Stimulated activated CD8-positive, alpha-beta memory T cell treated with anti-CD3 and anti-CD28 coated beads, Interleukin-15, amount 100 ng/mL, for 24 hours (primary cell): ENCODE results near the gene JAKMIP1.

Experiments
- DNase-seq: peaks from one replicate; pipeline ENCODE4 v3.0.0-alpha.2; 2020; ENCODE audit warnings: low read depth

The JAKMIP1 gene

DNA sequence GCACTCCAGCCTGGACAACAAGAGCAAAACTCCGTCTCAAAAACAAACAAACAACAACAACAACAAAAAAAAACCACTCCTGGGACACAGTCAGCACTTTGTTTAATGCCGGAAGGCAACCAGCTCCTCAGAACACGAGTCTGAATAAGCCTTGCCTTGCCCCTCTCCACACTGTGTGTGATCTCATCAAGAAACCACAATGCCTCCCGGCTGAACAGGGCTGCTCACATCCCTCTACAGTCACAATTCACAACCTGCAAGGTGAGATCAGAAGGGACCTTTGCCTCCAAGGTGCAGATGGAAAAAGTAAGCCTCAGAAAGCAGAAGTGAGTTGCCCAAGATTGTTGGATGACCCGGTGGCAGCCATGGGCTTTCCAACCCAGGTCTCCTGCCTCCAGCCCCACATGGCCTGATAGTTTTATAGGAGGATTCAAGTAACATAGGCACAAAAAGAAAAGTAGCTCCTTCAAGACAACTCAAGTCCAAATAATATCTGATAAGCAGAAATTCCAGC is 80.8 kb downstream of the JAKMIP1 start:
- no peak for DNase-seq

DNA sequence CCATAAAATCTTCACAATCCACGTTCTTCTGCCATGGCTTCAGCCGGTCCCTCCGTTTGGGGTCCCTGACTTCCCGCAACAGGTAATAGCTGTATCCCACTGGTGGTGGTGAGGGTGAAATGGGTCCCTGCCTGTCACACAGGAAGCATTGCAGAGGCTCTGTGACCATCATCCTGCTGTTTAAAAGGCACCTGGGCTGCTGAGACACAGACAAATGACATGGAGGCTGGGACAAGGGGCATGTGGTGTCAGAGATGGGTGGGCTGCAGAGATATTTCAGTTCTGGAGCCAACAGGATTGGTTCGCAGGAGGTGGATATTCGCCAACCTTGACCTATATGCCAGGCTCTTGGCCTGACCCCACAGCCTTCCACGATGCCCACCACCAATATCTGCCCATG is 82.1 kb downstream of the JAKMIP1 start:
- DNase-seq = no peak

DNA sequence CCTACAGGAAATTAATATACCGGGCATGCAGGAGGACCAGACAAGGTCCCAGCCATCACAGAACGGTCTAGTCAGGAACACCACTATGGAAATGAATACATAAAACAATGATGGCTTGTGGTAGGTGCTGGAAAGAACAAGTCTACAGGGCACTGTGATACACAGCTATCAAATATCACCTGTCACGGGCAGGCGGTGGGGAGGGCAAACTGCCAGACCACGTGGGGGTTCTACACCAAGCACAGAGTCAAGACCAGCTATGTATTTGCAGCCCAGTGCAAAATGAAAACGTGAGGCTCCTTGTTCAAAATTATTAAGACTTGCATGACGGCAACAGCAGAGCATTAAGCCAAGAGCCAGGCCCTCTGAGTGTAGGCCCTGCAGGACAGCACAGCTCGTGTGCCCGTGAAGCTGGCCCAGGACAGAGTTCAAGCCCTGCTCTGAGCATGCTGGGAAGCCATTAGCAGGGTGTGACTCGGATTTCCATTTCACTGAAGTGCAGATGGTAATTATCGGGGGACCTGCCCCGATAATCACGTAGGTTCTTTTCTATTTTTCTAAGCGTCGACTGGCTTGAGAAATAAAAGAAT is 83.6 kb downstream of the JAKMIP1 start:
- DNase-seq = no peak

DNA sequence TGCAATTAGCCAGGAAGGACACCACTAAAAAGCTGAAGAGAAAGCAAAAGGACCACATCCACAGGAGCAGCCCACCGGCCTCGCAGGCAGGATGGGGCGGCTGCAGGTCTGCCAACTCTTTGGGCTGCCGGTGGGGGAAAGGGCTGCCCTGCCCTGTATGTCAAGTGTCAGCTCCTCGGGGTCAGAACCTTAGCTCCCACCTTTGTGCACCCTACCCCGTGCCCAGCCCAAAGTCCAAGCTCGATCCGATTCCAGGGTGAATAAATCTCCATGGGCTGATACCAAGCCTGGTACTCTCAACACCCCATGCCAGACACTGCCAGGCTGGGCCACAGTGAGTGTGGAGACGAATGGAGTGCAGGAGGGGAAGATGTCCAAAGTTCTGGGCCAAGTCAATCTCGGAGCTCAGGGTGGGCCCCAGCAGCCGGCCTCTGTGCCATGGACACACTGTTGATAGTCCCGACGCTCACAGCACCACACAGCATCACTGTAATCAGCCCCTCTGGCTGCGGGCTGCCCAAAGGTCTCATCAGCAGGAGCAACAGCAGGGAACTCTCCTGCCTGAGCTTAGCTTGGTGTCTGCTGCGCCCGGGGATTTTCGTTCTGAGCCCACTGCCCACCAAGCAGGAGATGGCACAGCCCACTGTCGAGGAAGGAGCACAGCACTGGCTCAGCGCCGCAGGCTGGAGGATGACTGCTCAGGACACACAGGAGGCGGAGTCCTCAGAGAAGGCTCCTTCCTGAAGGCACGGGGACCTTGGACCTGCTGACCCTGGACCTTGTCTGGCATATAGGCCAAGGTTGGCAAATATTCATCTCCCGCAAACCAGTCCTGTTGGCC is 84.4 kb downstream of the JAKMIP1 start:
- no peak for DNase-seq

DNA sequence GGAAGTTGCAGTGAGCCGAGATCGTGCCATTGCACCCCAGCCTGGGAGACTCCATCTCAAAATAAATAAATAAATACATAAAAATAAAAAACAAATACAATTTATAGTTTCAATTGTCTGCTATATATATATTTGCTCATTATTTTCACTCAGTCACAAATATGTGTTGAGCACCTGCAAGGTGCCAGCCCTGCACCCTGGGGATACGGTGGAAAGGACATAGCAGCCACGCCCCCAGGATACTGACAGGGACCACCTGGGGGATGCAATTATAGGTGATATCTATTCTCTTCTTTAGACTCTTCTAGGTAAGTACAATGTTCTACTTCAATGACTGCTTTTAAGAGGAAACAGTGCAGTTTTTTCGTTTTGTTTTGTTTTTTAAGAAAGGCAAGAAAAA is 85.0 kb downstream of the JAKMIP1 start:
- DNase-seq = no peak

DNA sequence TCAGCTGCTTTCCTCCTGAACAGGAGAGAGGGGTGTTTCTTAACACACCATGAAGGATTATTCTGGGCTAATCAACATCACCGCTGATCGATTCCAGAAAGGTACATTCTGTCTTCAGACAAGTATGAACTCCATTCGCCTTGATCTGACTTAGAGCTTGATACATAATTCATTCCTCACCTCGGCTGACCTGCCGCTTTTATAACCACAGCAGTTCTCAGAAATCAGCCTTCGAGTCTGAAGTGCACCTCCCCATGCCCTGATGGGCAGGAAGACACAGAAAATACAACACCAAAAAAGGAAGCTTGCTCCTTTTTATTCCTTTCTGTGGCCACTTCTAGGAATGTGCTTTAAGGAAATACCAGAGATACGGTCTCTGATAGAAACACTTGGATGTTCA is 85.7 kb downstream of the JAKMIP1 start:
- no peak for DNase-seq

DNA sequence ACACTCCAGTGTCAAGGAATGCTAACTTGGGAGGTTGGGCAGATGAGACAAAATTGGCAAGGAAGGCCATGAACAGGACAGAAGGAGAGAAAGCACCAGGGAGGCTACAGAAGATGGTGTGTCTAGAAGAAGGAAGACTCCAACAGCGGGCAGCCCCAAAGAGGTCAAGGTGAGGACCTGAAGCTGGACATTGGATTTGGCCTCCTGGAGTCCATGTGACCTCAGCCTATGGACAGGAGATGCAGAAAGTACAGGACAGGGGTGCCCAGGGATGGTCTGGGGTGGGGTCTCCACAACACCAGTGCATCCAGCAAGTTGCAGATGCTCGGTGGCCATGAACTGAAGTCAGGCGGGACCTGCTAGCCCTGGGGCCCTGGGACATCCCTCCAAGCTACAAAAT is 86.2 kb downstream of the JAKMIP1 start:
- no peak for DNase-seq

DNA sequence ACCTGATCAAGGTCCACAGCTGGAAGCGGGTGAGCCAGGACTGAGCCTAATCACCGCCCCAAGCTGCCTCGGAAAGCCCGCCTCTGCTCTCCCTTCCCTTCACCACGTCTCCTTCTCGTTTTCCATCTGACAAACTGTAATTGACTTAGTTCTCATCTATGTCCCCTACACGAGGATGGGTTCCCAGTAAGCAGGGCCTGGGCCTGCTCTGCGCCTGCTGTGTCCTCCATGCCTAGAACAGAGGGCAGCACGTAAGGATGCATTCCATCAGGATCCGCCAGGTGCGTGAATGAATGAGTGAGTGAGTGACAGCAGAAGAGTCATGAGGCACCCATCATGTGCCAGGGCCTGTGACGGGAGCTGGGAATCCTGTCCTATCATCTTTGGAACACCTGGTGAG is 86.7 kb downstream of the JAKMIP1 start:
- no peak for DNase-seq

DNA sequence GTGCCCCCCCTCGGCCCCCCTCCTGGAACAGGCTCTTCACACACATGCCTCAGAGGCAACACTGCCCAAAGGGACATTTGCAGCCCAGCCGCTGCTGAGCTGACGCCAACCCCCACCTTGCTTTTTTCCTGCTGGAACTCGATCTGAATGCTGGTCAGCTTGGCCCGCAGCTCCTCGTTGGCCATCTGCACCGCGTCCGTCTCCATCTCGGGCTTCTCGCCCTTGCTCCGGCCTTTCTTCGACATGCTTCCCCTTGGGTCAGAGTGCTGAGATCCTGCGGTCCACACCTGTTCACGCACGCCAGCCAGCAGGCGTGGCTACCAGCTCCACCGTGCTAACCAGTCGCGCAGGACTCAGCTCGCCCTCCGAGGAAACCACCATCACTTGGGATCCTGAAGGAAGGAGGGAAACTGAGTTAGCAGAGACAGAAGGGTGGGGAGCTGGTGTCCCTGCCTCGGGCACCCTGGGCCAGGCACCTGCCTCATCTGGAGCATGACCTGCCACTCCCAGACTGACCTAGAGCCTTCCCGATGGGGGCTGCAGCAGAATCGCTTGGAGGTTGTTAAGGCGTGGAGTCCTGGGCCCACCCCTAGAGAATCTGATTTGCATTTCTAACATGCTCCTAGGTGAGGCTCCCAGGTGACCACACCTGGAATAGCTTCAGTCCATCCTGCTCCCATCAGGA is 87.6 kb downstream of the JAKMIP1 start:
- no peak for DNase-seq

DNA sequence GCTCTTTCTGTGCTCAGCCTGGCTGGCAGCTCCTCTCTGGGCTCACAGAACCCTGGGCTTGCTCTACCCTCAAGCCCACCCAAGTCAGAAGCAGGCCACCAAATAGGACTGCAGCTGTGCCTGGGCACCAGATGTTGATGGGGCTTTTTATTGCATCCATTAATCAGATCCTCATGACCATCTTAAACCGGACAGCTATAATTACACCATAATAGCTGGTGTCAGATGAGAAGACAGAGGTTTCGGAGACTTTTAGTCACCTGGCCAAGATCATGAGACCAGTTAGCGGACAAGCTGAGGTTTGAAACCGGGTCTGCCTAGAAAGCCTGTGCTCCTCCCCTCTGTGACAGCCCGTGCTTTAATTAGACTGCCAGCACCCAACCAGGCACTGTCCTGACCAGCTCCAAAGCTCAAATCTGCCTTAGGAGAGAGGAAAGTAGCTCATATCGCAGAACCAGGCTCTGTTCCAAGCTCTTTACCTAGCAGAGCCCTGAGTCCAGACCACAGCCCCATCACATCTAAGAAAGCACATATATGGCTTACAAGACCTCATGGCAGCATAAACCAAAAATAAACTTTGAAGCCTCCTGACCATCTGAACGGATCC is 88.9 kb downstream of the JAKMIP1 start:
- no peak for DNase-seq

DNA sequence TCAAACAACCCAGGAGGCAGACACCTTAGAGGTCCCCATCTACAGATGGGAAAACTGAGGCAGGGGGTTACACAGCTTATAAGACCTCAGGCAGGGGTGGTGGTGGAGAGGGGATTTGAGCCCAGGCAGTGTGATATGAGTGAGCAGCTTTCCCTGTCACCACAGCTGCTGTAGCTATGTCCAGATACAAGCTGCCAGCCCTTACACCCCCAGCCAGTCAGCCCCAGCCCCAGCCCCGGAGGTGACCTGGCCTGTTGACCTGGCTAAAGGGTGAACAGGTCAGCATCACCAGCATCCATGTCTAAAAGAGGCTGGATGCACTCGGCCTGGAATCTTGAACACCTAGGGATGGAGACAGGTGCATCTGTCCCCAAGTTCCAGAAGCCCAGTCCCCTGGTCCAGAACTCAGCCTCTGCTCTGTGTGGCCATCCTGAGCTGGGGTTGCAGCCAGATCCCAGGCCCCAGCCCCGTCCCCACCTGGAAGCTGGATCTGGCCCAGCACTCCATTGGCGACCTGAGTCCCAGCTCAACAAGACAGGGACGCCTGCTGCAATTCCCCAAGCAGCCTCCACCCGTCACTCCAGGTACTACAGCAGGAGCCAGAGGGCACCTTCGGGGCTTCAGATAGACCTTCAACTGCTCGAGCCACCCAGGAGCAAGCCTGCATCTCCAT is 89.5 kb downstream of the JAKMIP1 start:
- DNase-seq = no peak

DNA sequence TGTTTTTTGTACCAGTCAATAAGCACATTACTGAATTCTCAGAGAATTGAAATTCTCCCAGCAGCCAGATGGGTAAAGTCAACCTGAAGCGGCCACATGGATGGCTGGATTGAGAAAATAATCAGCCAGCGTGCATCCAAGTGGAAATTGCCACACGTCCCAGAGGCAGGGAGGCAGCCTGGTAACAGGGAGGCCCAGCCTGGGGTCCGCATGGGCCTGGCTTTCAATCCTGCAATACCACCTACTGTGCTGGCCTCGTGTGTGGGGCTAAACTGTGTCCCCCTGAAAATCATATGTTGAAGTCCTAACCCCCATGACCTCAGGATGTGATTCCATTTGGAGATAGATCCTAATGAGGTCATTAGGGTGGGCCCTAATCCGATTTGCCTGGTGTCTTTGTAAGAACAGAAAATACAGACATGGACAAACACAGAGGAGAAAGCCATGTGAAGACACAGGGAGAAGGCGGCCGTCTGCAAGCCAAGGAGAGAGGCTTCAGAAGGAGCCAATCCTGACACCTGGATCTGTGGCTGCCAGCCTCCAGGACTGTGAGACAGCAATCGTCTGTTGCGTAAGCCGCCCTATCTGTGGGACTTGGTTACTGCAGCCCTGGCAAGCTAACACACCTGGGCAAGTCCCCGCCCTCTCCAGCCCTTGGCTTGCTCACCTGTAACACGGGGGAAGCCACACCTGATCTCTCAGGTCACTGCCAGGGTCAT is 90.3 kb downstream of the JAKMIP1 start:
- no peak for DNase-seq

DNA sequence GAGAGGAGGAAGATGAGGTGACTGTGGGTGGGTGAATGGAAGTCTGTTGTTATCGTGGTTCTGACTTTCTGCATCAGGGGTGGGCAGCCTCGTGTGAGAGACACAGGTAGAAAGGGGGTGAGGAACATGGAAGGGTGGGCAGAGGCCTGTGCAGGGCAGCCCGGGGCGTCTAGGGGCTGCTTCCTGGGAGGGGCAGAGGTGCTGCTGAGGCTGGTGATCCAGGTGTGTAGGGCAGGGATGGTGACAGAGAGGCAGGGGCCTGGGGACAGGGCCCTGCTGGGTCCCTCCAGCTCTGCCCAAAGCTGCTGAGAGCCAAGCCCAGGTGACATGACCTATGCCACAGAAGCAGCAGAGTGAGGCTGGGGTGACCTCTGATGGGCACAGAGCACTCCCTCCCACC is 92.5 kb downstream of the JAKMIP1 start:
- no peak for DNase-seq

DNA sequence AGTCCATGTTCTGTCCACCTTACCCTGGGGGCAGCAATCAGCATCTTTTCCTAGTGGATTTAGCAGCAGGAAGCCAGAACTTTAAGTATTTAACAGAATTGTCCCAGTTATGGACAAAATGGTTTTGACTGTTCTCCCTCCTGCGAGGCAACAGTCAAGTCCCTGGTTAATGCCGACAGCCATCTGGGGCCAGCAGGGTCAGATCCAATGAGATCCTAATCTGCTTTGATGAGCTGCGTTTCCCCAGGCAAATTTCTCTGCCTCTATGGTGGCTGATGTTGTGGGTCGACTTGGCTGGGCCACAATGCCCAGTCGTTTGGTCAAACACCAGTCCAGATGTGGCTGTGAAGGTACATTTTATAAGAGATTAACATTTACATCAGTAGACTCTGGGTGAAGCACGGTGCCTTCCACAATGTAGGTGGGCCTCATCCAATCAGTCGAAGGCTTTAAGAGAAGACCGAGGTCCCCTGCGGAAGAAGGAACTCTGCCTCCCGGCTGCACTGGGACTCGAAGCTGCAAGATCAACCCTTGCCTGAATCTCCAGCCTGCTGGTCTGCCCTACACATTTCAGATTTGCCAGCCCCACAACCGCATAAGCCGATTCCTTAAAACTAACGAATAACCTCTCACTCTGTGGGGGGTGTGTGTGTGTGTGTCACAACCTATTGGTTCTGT is 93.1 kb downstream of the JAKMIP1 start:
- DNase-seq = no peak

DNA sequence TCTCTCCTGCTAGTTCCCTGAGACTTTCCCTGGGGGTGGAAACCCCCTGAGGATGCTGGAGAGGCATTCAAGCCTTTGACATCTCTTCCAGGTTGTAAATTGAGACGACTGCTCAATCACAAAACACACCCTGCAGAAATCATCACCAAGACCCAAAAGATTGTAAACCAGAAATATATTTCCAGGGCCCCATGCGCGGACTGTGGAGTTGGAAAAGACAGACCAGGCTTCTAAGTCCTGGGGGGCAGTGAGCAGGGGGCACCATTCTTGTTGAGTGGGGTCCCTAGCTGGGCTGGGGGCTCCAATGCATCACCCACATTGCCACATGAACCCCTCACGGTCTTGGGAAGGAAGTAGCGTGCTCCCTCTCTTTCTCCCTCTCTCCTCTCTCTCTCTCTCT is 94.2 kb downstream of the JAKMIP1 start:
- no peak for DNase-seq

DNA sequence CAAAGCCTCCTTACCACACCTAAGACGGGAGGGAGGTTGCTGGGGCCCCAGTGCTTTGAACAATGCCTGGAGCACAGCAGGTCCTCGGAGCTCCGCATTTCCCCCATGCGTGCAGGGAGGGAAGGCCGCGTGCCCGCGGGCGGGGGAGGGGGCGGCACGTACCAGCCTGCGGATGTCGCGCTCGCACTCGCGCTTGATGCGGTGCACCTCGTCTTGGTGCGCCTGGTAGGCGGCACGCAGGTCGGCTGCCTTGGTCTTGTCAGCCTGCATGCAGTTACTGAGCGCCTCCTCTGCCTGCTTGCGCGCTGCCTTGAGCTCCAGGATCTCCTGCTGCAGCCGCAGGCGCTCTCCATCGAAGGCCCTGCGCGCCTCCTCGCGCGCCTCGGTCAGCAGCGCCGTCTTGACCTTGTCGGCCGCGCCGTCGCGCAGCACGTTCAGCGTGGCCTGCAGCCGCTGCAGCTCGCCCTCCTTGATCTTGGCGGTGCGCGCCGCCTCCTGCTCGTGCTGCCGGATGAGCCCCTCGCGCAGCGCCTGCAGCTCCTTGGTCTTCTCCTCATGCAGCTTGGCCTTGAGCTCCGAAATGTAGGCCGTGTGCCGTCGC is 94.9 kb downstream of the JAKMIP1 start:
- no peak for DNase-seq

DNA sequence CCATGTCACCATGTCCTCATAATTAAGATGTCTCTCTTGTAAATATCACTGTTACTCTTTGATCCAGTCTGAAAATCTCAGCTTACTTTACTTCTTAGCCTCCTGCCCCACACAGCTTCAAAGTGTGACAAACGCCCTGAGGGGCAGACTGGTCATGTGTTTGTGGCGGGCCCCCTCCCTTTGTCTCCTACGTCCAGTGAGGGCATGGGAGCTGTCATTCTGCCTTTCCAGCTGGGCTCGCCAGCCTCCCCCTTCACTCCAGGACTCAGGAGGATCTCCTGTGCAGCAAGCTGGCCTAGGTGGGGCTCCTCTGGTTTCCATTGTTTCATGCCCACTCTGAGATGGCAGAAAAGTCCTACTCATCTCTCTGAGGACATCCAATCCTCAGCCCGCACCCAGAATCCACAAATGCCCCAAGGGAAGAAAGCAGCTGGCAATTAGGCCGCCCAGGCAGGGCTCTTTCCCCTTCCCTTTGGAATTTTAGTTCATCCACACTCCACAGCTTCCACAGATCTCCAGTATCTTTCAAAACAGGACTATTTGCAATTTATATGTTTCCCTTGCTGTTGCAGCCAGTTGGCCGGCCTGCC is 95.7 kb downstream of the JAKMIP1 start:
- DNase-seq = no peak

DNA sequence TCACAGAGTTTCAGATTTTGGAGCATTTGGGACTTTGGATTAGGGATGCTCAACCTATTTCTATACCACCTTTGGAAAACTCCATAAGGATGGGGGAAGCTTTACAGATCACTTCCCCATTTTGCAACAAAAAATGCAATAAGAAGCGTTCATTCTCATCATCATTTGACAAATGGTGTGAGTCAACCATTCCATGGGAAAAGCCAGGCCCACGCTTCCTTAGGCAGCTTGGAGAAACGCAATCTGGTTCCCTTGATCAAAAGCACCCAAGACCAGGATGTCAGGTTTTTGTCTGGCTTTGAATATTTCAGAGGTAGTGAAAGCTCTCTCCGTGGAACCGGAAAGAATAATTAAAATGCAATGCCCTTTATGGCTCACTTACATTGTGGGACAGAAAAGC is 102.8 kb downstream of the JAKMIP1 start:
- DNase-seq = no peak

DNA sequence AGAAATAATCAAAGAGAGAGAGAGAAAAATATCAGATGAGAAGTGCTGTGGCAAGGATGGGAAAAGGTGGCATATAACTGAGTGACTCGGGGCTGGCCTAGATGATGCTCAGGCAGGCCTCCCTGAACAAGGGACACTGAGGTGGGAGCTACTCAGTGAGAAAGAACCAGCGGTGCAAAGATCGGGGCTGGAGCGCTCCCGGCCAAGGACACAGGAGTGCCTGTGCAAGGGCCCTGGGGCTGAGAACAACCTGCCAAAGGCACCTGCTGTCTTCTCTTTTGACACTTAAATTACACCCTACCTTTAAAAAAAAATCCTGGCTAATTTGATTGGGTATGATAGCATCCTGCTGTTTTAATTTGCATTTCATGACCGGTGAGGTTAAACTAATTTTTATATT is 104.5 kb downstream of the JAKMIP1 start:
- no peak for DNase-seq
